ENCODE results near the gene PROCR.

Gene PROCR

GRCh38 chr20:35134472-35134871 lies 37.4 kb upstream of the PROCR start:
- ChIA-PET POLR2A (no interaction called here), CTCF (interaction anchor here (0.6 to 2.0 kb wide), 2 partner anchors 10 to 18 kb away, joined by 3 to 7 read pairs; no protein-coding TSS in a partner anchor)
- DNase-seq (ENCODE audit: extremely low spot score) = no peak
- no peak for TF ChIP-seq SP1 (IDR thresholded peaks at IDR 0.05)

- TF ChIP-seq LEF1 (IDR thresholded peaks at IDR 0.05; ENCODE audit: borderline replicate concordance) = no peak
- TF ChIP-seq ZNF384 (IDR thresholded peaks at IDR 0.05) = no peak
- no peak for TF ChIP-seq HDGF (IDR thresholded peaks at IDR 0.05; ENCODE audit: borderline replicate concordance)
- CTCF ChIA-PET = interaction anchor here (0.6 to 2.0 kb wide), 2 partner anchors 10 to 18 kb away, joined by 3 to 7 read pairs; no protein-coding TSS in a partner anchor
These were observed 37.0 kb upstream of the PROCR start for GRCh38 chr20:35134880-35135279.

GRCh38 chr20:35135867-35136586 lies 35.8 kb upstream of the PROCR start:
- CTCF ChIA-PET = interaction anchor here (2.0 kb wide), 1 partner anchor 8 kb away, joined by 7 read pairs; no protein-coding TSS in a partner anchor
- POLR2A ChIA-PET = no interaction called here
- TF ChIP-seq NFRKB (IDR thresholded peaks at IDR 0.05) (no peak), HDGF (IDR thresholded peaks at IDR 0.05; ENCODE audit: borderline replicate concordance) (no peak), ARNT (IDR thresholded peaks at IDR 0.05) (no peak), SUZ12 (IDR thresholded peaks at IDR 0.05) (no peak), FOXA1 (IDR thresholded peaks at IDR 0.05) (no peak), CTBP1 (IDR thresholded peaks at IDR 0.05; ENCODE audit: borderline replicate concordance) (no peak), TARDBP (IDR thresholded peaks at IDR 0.05) (no peak), ELF4 (IDR thresholded peaks at IDR 0.05) (no peak), LEF1 (IDR thresholded peaks at IDR 0.05; ENCODE audit: borderline replicate concordance) (no peak), PKNOX1 (IDR thresholded peaks at IDR 0.05) (no peak), BHLHE40 (IDR thresholded peaks at IDR 0.05; ENCODE audit: borderline replicate concordance) (no peak), ZNF384 (IDR thresholded peaks at IDR 0.05) (no peak), L3MBTL2 (conservative IDR thresholded peaks at IDR 0.05) (no peak), SP1 (IDR thresholded peaks at IDR 0.05) (no peak), FOXK2 (IDR thresholded peaks at IDR 0.05) (no peak), FOXM1 (IDR thresholded peaks at IDR 0.05; ENCODE audit: borderline replicate concordance) (no peak)
- DNase-seq (ENCODE audit: extremely low spot score) = no peak

More at GRCh38 chr20:35134880-35135279, 37.0 kb upstream of the PROCR start:
- POLR2A ChIA-PET = no interaction called here
- no peak for DNase-seq (ENCODE audit: extremely low spot score)

- POLR2A ChIA-PET = no interaction called here
- DNase-seq (ENCODE audit: extremely low spot score) = no peak
- CTCF ChIA-PET = interaction anchor here (0.6 to 2.1 kb wide), 17 partner anchors 9 to 626 kb away, joined by 3 to 17 read pairs (median 4); partner anchors contain the start of gene EIF6
- TF ChIP-seq HDGF (IDR thresholded peaks at IDR 0.05; ENCODE audit: borderline replicate concordance) (no peak), TARDBP (IDR thresholded peaks at IDR 0.05) (no peak), FOXM1 (IDR thresholded peaks at IDR 0.05; ENCODE audit: borderline replicate concordance) (no peak), PKNOX1 (IDR thresholded peaks at IDR 0.05) (no peak), NFRKB (IDR thresholded peaks at IDR 0.05) (no peak), SP1 (IDR thresholded peaks at IDR 0.05) (no peak), BHLHE40 (IDR thresholded peaks at IDR 0.05; ENCODE audit: borderline replicate concordance) (no peak), L3MBTL2 (conservative IDR thresholded peaks at IDR 0.05) (no peak), FOXA1 (IDR thresholded peaks at IDR 0.05) (no peak), FOXK2 (IDR thresholded peaks at IDR 0.05) (no peak), SUZ12 (IDR thresholded peaks at IDR 0.05) (no peak), ZNF384 (IDR thresholded peaks at IDR 0.05) (no peak)
These were observed 27.2 kb upstream of the PROCR start for GRCh38 chr20:35144694-35145093.

GRCh38 chr20:35145141-35145564 lies 26.7 kb upstream of the PROCR start:
- TF ChIP-seq SUZ12 (IDR thresholded peaks at IDR 0.05) = no peak
- TF ChIP-seq FOXK2 (IDR thresholded peaks at IDR 0.05) = no peak
- TF ChIP-seq SP1 (IDR thresholded peaks at IDR 0.05) = no peak
- TF ChIP-seq FOXM1 (IDR thresholded peaks at IDR 0.05; ENCODE audit: borderline replicate concordance) = no peak
- TF ChIP-seq CTBP1 (IDR thresholded peaks at IDR 0.05; ENCODE audit: borderline replicate concordance) = no peak
- no peak for TF ChIP-seq ZNF384 (IDR thresholded peaks at IDR 0.05)
- no peak for TF ChIP-seq HDGF (IDR thresholded peaks at IDR 0.05; ENCODE audit: borderline replicate concordance)
- no peak for TF ChIP-seq TARDBP (IDR thresholded peaks at IDR 0.05)
- DNase-seq (ENCODE audit: extremely low spot score) = peak; percentile 60
- ChIA-PET CTCF (interaction anchor here (0.6 to 2.1 kb wide), 17 partner anchors 10 to 626 kb away, joined by 3 to 17 read pairs (median 4); partner anchors contain the start of gene EIF6), POLR2A (no interaction called here)

- ChIA-PET CTCF (interaction anchor here (0.6 to 3.5 kb wide), 8 partner anchors 24 to 1211 kb away, joined by 3 to 15 read pairs (median 4); no protein-coding TSS in a partner anchor), POLR2A (interaction anchor here (1.1 kb wide), 1 partner anchor 20 kb away, joined by 3 read pairs; no protein-coding TSS in a partner anchor)
- peak; percentile 50 for DNase-seq (ENCODE audit: extremely low spot score)
- TF ChIP-seq NFRKB (IDR thresholded peaks at IDR 0.05) (no peak), BHLHE40 (IDR thresholded peaks at IDR 0.05; ENCODE audit: borderline replicate concordance) (no peak), ZNF384 (IDR thresholded peaks at IDR 0.05) (no peak)
These were observed 25.5 kb upstream of the PROCR start for GRCh38 chr20:35146299-35146919.

All from HEK293T (cell line).